ENCODE measurements around the gene OSM. TPM values are rescaled to one million over a fixed set of nuclear protein-coding genes. Genes with fewer than 3 reads are reported as not detected.

OSM gene
- polyA plus RNA-seq, 1 donor (not counting 4 experiments of a cell fraction or from before 2014, with no cell fraction given) = not detected

- Histone ChIP-seq H3K4me1 (ENCODE audit: control insufficient read depth, extremely low read depth, insufficient read depth, low read length) (peaks cover 54% of the 10 kb centered on the region), H3K9me1 (ENCODE audit: control insufficient read depth, extremely low read depth, insufficient read depth, low read length) (no peaks in the 10 kb centered on the region), H3K4me3 (ENCODE audit: control insufficient read depth in 2 of 3, extremely low read depth in 1 of 3, insufficient read depth in 2 of 3, low read depth in 1 of 3, low read length in 3 of 3) (no peak overlapping the region), H3K4me2 (ENCODE audit: control insufficient read depth, extremely low read depth, insufficient read depth, low read depth, low read length) (peak overlapping the region; percentile 67), H3K9me3 (ENCODE audit: control insufficient read depth, low read depth, low read length) (no peaks in the 10 kb centered on the region), H2AFZ (ENCODE audit: control insufficient read depth, low read length) (no peak overlapping the region), H4K20me1 (ENCODE audit: control insufficient read depth, extremely low read depth, insufficient read depth, low read length) (no peaks in the 10 kb centered on the region), H3K79me2 (ENCODE audit: control insufficient read depth, insufficient read depth, low read length) (no peaks in the 10 kb centered on the region), H3K27me3 (ENCODE audit: control insufficient read depth, extremely low read depth, insufficient read depth, low read length) (no peaks in the 10 kb centered on the region), H3K27ac (ENCODE audit: control insufficient read depth, insufficient read depth, low read length) (peak overlapping the region; percentile 50), H3K9ac (ENCODE audit: control insufficient read depth, extremely low read depth, insufficient read depth, low read length) (peak overlapping the region; percentile 25), H3K36me3 (ENCODE audit: control insufficient read depth in 2 of 2, extremely low read depth in 1 of 2, insufficient read depth in 2 of 2, low read length in 2 of 2) (no peaks in the 10 kb centered on the region)
- DNase-seq (ENCODE audit: low read depth, low spot score) (peak; percentile 90), FAIRE-seq (peak; percentile 95)
- dilution Hi-C loops (cut with MboI; ENCODE audit: extremely low pct_ligation_motif_present, low sequenced_read_pairs) = no loop called here
- TF ChIP-seq, protein P1, sequence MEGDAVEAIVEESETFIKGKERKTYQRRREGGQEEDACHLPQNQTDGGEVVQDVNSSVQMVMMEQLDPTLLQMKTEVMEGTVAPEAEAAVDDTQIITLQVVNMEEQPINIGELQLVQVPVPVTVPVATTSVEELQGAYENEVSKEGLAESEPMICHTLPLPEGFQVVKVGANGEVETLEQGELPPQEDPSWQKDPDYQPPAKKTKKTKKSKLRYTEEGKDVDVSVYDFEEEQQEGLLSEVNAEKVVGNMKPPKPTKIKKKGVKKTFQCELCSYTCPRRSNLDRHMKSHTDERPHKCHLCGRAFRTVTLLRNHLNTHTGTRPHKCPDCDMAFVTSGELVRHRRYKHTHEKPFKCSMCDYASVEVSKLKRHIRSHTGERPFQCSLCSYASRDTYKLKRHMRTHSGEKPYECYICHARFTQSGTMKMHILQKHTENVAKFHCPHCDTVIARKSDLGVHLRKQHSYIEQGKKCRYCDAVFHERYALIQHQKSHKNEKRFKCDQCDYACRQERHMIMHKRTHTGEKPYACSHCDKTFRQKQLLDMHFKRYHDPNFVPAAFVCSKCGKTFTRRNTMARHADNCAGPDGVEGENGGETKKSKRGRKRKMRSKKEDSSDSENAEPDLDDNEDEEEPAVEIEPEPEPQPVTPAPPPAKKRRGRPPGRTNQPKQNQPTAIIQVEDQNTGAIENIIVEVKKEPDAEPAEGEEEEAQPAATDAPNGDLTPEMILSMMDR (optimal IDR thresholded peaks at IDR 0.05 in 1 of 3, IDR thresholded peaks at IDR 0.05 in 1 of 3, conservative IDR thresholded peaks at IDR 0.05 in 1 of 3; ENCODE audit: extremely low read depth in 1 of 3, insufficient read depth in 2 of 3, low read length in 3 of 3) = no peak
- no peak for TF ChIP-seq EZH2 (IDR thresholded peaks at IDR 0.05; ENCODE audit: low read length)
Measured at GRCh38 chr22:30228509-30229359, 37.9 kb downstream of the OSM start.

DNA sequence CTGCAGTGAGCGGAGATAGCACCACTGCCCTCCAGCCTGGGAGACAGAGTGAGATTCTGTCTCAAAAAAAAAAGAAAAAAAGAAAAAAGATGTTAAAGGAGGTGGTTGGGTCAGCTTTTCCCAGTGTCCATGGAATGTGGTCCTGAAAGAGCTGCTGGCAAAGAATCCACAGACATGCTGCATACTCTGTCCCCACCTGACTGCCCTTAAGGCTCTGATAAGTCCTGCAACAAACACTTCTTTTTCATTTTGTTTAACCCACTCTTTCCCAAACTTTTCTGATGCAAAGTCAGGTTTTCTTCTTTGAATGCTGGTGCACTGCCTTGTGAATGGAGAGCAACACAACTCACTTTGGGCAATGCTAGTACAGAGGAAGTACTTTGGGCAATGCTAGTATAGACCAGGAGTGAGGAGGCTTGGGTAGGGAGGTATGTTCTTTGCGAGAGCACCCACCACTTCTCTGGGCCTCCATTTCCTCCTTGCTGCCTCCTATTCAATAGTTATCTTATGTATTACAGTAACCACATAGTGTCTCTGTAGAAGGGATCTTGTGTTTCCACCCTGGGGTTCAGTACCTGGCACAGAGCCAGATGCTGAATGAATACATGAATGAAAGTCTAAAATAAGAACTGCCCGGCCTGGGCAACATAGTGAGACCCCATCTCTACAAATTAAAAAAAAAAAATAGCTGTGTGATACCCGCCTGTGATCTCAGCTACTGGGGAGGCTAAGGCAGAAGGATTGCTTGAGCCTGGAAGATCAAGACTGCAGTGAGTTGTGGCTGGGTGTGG, 39.0 kb downstream of the OSM start:
- Histone ChIP-seq H3K36me3 (ENCODE audit: control insufficient read depth in 2 of 2, extremely low read depth in 1 of 2, insufficient read depth in 2 of 2, low read length in 2 of 2) (no peaks in the 10 kb centered on the region), H2AFZ (ENCODE audit: control insufficient read depth, low read length) (no peak overlapping the region), H3K4me3 (ENCODE audit: control insufficient read depth in 2 of 3, extremely low read depth in 1 of 3, insufficient read depth in 2 of 3, low read depth in 1 of 3, low read length in 3 of 3) (no peak overlapping the region), H3K9me1 (ENCODE audit: control insufficient read depth, extremely low read depth, insufficient read depth, low read length) (no peaks in the 10 kb centered on the region), H3K9me3 (ENCODE audit: control insufficient read depth, low read depth, low read length) (no peaks in the 10 kb centered on the region), H3K4me2 (ENCODE audit: control insufficient read depth, extremely low read depth, insufficient read depth, low read depth, low read length) (peak overlapping the region; percentile 67), H3K79me2 (ENCODE audit: control insufficient read depth, insufficient read depth, low read length) (no peaks in the 10 kb centered on the region), H4K20me1 (ENCODE audit: control insufficient read depth, extremely low read depth, insufficient read depth, low read length) (no peaks in the 10 kb centered on the region), H3K9ac (ENCODE audit: control insufficient read depth, extremely low read depth, insufficient read depth, low read length) (peak overlapping the region; percentile 18), H3K27ac (ENCODE audit: control insufficient read depth, insufficient read depth, low read length) (peak overlapping the region; percentile 33), H3K27me3 (ENCODE audit: control insufficient read depth, extremely low read depth, insufficient read depth, low read length) (no peaks in the 10 kb centered on the region), H3K4me1 (ENCODE audit: control insufficient read depth, extremely low read depth, insufficient read depth, low read length) (peaks cover 54% of the 10 kb centered on the region)
- DNase-seq (ENCODE audit: low read depth, low spot score) (no peak), FAIRE-seq (no peak)
- dilution Hi-C loops (cut with MboI; ENCODE audit: extremely low pct_ligation_motif_present, low sequenced_read_pairs) = no loop called here
- no peak for TF ChIP-seq EZH2 (IDR thresholded peaks at IDR 0.05; ENCODE audit: low read length)
- TF ChIP-seq, protein P1 (optimal IDR thresholded peaks at IDR 0.05 in 1 of 3, IDR thresholded peaks at IDR 0.05 in 1 of 3, conservative IDR thresholded peaks at IDR 0.05 in 1 of 3; ENCODE audit: extremely low read depth in 1 of 3, insufficient read depth in 2 of 3, low read length in 3 of 3) = no peak
